ENCODE results near the gene AFTPH.

AFTPH gene

GRCh38 chr2:64488050-64488974, 35.8 kb upstream of the AFTPH start:
- TF ChIP-seq CTCF (IDR thresholded peaks at IDR 0.05; ENCODE audit: insufficient read depth, low read depth, low read length, missing control alignments), result peak; percentile 96

GRCh38 chr2:64489081-64489751, 34.9 kb upstream of the AFTPH start:
- no peak overlapping the region for H3K4me3 ChIP-seq (ENCODE audit: low read length)
- no peak for DNase-seq (ENCODE audit: low read depth)
- no peak for TF ChIP-seq CTCF (IDR thresholded peaks at IDR 0.05; ENCODE audit: insufficient read depth, low read depth, low read length, missing control alignments)

More at GRCh38 chr2:64488050-64488974, 35.8 kb upstream of the AFTPH start:
- DNase-seq (ENCODE audit: low read depth), result peak; percentile 66
- no peak overlapping the region for H3K4me3 ChIP-seq (ENCODE audit: low read length)

GRCh38 chr2:64491426-64491825, 32.7 kb upstream of the AFTPH start:
- TF ChIP-seq CTCF (IDR thresholded peaks at IDR 0.05; ENCODE audit: insufficient read depth, low read depth, low read length, missing control alignments), result no peak
- no peak overlapping the region for H3K4me3 ChIP-seq (ENCODE audit: low read length)
- no peak for DNase-seq (ENCODE audit: low read depth)

GRCh38 chr2:64492272-64492671, 31.9 kb upstream of the AFTPH start:
- no peak overlapping the region for H3K4me3 ChIP-seq (ENCODE audit: low read length)
- DNase-seq (ENCODE audit: low read depth), result no peak
- no peak for TF ChIP-seq CTCF (IDR thresholded peaks at IDR 0.05; ENCODE audit: insufficient read depth, low read depth, low read length, missing control alignments)

- H3K4me3 ChIP-seq (ENCODE audit: low read length), result no peak overlapping the region
- TF ChIP-seq CTCF (IDR thresholded peaks at IDR 0.05; ENCODE audit: insufficient read depth, low read depth, low read length, missing control alignments), result no peak
These were observed 31.3 kb upstream of the AFTPH start for GRCh38 chr2:64492821-64493220.

GRCh38 chr2:64493788-64494187, 30.3 kb upstream of the AFTPH start:
- TF ChIP-seq CTCF (IDR thresholded peaks at IDR 0.05; ENCODE audit: insufficient read depth, low read depth, low read length, missing control alignments), result no peak

More at GRCh38 chr2:64492821-64493220, 31.3 kb upstream of the AFTPH start:
- DNase-seq (ENCODE audit: low read depth), result no peak

More at GRCh38 chr2:64493788-64494187, 30.3 kb upstream of the AFTPH start:
- no peak for DNase-seq (ENCODE audit: low read depth)
- H3K4me3 ChIP-seq (ENCODE audit: low read length), result no peak overlapping the region
